Activated gamma-delta T cell treated with Interleukin-2 at 50 U/mL for 16 hours (primary cell): ENCODE data around the gene TSPAN5.

Experiments used
- DNase-seq: peaks from one replicate; pipeline ENCODE4 v3.0.0-alpha.2; 2020

The TSPAN5 gene

DNA sequence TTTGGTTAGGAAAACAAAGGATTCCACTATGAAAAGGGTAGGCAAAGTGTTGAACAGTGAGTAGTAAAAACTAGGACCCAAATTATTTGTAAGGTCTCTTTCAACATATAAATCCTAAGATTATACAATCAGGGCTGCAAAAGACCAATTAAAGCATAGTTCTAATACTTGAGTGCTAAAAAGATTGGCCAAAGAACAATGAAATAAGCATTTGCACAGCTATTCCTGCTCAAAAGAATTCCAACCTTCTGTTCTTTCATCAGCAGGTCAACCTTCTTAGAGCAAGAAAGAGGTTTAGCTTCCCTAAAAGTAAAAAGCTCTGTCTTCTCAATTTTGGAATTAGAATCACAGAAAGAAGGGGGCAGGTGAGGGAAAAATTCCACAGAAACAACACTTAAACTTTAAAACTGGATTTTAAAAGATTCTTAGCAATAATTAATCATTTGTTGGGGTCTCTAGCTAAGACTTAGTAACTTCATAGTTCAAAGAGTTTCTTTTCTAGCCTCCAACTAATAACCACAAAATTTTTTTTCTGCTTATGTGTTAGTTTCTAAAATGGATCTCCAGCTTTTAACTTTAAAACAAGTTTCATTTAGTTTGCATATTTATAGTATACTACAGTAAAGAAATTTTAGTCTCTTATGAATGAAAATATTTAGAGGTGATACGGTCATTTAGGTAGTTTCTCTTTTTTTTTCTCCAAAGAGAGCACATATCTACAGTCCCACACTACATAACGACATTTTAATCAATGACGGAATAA, 16.3 kb downstream of the TSPAN5 start:
- no peak for DNase-seq

GRCh38 chr4:98641376-98641775, 17.0 kb downstream of the TSPAN5 start:
- DNase-seq: no peak

DNA sequence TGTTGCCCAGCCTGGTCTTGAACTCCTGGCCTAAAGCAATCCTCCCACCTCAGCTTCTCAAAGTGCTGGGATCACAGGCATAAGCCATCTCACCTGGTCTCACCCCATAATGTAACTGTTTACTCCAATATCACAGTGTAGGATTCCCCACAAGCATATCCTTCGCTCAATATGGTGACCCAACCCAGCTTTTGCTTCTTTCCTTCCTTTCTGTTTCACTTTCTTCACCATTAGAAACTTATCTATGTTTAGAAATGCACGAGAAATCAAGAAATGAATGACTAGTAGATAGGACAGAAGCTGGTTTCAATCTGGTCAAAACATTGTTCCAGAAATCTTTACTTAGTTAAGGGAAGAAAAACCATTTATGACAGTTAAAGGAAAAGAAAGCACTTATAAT, 18.9 kb downstream of the TSPAN5 start:
- no peak for DNase-seq

- DNase-seq: no peak
These were observed 19.3 kb downstream of the TSPAN5 start for GRCh38 chr4:98639108-98639507.

GRCh38 chr4:98638661-98639060, 19.8 kb downstream of the TSPAN5 start:
- DNase-seq: no peak

GRCh38 chr4:98634061-98634460, 24.4 kb downstream of the TSPAN5 start:
- DNase-seq: no peak

- DNase-seq: no peak
These were observed 25.3 kb downstream of the TSPAN5 start for GRCh38 chr4:98633159-98633558.

DNA sequence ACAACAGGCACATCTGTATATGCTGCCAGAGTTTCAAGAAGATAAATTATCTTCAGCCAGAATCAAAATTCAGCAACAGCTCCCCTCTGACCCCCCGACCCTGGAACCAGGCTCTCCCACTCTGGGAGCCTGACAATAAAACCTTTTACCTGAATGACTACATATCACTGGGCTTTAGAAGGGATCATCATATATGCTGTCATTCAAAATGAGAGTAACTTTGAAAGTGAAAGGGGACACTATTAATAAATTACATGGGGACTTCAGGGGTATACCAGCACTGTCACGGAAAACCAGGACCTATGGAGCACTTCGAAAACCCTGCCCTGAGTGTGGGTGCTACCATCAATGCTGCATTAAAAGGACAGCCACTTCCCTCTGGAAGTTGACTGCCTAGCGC, 26.2 kb downstream of the TSPAN5 start:
- DNase-seq: no peak

DNA sequence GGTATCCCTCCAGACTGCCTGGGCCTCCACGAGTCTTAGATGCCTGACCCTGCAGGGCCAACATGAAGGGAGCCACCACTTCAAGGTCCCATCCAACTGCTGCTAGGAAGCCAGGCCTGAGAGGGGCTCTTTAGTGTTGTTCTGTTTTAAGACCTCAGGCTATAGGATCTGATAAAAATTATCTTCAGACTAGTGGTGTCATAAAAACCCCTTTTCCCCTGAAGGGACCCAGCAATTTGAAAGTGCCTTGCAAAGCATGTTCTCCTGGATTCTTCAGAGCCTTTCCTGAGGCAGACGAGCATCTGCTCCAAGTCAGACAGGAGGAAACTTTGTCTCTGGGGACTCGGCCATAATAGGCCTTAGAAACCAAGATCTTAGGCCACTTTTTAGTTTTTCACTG, 26.9 kb downstream of the TSPAN5 start:
- no peak for DNase-seq

DNA sequence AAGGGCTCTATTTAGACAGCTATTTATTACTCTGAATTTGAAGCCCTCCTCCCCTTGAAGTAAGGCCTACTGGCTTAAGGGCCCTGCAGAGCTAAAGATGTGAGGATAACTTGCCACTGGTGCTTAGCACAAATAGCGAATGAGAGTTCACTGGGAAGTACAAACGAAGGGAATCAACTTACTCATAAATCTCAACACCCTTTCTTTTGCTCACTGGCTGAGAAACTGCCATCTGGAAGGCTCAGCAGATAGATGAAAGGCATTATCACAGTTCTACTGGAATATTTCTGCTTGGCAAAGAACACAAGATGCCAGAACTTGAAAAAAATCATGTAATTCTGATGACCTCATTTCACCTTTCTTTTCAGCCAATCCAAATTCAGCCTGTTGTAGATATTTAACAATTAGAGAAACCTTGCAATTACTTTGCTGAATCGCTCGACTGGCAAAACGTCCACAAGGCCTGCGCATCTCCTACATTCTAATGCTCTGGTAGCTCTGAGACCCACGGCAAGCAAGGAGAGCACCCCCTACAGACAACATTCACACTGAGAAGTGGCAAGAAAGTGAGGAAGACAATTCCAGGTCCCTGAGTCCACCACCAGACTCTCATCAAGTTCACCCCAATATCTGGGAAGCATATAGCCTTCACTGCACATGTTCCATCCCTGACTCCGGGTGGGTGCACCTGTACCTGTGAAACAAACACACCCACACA, 27.5 kb downstream of the TSPAN5 start:
- DNase-seq: no peak

DNA sequence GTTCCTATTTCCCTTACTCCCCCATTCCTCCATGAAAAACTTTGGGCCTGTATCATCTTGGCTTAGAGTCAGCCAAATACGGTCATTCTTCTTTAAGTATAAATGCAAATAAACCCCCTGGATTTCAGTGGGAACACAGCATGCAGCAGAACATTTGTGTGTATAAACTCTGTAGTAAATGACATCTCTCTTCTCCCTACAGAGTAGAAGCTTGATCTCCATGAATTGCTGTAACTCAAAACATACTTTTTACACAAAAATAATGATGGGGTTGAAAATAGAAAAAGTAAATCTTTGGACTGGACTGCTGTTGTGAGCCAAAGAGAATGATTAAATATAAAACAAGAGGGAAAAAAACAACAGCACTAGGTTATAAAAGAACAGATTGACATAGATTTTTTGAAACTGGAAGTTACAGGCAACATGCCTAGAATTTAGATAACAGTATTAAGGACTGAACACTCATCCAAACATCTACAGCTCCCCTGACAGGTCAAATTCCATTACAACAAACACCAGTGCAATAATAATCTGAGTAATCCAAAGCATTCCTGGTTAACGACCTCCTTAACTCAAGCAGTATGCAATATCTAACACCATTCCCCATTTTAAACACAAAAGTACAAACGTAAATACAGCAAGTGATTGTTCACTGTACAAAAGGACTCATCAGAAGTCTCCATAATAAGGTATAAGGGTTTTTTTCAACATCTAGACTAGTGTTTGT, 30.7 kb downstream of the TSPAN5 start:
- no peak for DNase-seq

- no peak for DNase-seq
These were observed 32.1 kb downstream of the TSPAN5 start for GRCh38 chr4:98626350-98626749.

DNA sequence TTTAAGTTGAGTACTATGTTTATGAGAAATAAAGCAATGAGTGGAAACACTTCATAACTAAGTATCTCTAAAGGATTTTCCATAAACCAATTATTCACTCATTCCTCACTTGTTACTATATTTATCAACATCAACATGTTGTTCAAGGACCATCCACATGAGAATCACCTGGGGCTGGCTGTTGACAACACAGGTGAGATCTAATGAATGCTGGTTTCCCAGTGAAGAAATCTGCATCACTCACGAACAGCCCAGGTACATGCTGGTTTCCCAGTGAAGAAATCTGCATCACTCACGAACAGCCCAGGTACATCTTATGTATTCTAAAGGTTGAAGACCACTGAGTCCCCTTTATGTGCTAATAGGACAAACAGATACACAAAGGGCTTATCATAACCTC, 32.5 kb downstream of the TSPAN5 start:
- no peak for DNase-seq

DNA sequence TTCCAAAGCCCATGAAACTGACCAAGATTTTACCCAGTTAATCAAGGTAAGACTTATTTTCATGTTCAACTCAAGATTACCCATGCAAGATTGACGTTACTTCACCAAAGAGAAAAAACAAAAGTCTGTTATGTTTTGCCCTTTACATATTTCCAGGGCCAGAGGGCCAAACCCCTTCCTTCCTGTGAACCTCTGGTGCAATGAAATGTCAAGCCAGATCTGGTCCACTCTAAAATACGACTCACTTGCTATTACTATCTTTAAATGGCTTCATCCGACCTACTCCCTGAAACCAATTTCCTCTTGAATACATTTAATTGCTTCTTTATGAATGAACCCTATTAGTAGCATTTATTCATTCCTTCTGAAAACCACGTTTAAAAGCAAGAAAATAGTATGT, 33.0 kb downstream of the TSPAN5 start:
- no peak for DNase-seq

DNA sequence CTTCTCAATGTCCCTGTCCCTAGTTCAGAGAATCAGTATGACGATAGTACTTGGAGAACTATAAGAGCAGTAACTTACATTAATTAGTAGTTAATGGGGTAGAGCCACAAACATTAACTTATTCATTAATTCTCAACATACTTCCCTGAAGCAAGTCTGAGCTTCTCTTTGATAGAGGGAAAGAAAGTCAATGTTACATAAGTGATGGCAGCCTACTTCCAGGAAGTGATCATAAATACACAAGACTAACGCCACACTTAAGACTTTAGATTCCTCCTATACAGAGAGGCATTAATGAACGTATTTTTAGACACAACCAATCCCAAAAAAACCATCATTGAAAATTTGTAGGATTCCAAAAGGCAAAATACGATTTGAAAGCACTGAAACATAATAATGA, 33.8 kb downstream of the TSPAN5 start:
- DNase-seq: no peak

DNA sequence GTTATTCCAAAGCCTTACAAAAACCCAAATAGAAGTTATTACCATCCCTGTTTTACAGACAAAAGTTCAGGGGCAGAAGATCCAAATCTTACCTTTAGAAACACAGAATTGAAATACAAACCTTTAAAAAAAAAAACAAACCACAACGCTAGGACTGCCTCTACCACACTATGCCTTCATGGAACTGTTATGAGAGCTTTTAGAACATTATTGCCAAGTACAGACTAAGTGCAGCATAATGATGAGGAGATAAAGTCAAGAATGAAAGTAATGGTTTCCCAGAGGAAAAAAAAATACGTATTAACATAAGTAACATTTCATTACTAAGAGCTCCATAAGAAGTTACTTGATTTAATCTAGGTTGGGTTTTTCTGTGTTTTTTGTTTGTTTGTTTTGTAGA, 34.3 kb downstream of the TSPAN5 start:
- DNase-seq: no peak

DNA sequence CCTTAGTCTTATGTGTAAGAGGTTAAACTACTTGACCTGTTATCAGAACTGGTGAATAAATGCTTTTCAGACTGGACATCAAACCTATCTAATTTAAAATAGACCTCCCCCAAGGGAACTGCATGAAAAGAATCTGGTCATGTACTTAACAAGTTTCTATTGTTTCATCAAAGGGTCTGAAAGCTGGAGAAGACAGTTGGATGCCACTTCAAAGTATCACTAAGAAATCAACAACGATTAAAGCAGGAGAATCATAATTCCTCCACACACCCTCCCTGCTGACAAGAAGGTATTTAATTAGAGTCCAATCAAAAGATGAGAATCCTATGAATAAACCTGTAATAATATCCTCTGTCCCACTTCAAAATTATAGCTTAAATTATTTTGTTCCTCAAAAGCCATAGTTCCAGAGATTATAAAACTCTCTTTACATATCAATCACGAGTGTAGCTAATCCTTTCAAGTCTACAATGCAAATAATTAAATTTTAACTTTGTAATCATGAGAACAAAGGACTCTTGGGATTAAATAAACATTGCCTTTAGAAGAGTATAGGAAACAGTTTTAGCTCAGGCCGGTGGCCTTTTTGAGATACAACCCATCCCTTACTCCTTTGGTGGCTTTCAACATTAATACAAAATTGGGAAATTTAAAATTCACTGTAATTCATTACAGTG, 35.1 kb downstream of the TSPAN5 start:
- DNase-seq: no peak

DNA sequence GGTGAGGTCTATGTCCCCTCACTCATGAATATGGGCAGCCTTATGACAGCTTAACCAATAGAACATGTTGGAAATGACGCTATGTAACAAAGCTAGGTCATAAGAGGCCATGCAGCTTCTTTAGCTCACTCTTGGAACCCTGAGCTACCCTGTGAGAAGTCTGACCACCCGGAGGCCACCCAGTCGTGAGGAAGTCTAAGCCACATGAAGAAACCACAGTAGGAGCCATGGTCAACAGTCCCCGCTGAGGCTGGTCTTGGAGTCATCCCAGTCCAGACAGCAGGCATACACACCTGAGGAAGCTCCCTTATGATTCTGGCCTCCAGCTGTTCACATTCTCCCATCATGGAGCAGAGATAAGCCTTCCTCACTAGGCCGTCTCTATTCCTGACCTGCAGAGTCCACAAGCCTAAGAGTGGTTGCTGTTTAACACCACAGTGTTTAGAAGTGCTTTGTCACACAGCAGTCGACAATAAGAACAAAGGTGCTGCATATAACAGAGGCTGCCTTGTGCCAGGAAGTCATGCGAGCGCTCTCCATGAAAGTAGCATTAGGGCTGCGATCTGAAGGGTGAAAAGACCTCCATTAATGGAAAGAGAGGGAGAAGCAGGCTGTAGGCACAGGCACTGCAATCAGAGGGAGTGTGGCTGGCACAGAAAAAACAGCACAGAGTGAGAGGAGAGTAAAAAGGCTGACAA, 38.2 kb downstream of the TSPAN5 start:
- no peak for DNase-seq

DNA sequence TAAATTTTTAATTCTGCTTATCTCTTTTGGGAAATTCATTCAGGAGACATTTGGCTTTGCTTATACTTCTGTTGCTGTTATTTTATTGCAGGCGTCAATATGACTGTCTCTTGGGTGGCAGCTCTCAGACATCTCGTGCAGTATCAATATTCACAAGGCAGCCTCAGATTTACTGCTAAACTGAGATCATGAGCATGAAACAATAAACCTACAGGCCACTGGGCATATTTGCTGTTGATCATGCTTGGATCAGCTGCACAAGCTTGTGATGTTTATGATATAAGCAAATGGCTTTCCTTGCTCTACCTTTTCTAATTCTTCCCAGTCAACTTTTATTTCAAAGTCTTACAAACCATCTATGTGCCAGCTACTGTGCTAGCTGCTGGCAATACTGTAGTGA, 39.2 kb downstream of the TSPAN5 start:
- DNase-seq: no peak

DNA sequence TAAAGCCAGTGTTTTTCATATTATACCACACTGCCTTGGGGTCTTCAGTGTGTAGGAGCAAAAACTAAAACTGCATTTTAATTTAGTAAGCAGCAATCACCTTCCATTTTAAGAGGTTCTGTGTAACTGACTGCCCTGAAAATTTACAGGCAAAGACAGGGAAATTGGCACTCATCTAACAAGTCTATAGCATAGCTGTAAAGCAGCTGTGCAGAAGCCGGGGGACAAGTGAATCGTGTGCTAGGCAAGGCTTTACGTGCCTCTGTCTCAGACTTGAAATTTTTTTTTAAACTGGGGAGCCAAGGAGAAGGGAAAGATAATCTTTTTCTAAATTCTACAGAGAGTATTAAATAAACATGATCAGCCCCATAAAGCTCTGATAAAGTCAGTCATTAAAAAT, 39.7 kb downstream of the TSPAN5 start:
- no peak for DNase-seq

- DNase-seq: no peak
These were observed 40.9 kb downstream of the TSPAN5 start for GRCh38 chr4:98617358-98618047.

DNA sequence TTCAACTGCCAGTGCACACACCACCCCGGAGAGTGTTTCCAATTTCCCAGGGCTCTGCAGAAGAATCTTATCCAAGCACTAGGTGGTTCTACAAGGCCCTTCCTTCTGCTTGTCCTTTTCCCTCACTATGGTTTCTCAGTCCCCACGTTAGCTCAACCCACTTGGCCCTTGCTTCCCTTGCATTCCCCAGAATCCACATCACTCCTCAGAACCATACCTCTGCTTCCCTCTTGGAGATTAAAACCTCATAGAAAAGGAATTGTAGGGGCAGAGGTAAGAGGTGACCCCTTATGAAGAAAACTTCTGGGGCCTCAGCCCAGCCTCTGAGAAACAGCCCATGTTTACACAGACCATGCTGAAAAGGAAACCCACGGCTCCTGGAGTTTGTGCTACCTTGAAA, 42.4 kb downstream of the TSPAN5 start:
- no peak for DNase-seq
